K562 (cell line): ENCODE results near the gene PPTC7. TPM values are rescaled to one million over a fixed set of nuclear protein-coding genes. Genes with fewer than 3 reads are reported as not detected.
"Not testable (repeated sequence)": the region's sequence is repeated elsewhere in the genome, so short reads cannot be mapped to it uniquely, and the experiment has no call there.

Source experiments
- ATAC-seq: fragments of 200-7000 bp; cut with Tn5 transposase; 3 replicates; pipeline ENCODE4 v1.9.1; 2020; ENCODE audit warnings: moderate library complexity
- BruUV-seq: library from RNA; stranded (reverse); fragments of 400-500 nt; replicated peaks from 2 replicates; lab custom pipeline; 2021; lab: Mats Ljungman, UMichigan
- CTCF ChIA-PET: fragments of 300-600 bp; formaldehyde crosslinking; extraction: SDS; loops from one replicate; lab custom pipeline; 2021; ENCODE audit warnings: low intra/inter-chr PET ratio; lab: Yijun Ruan, JAX
- POLR2A ChIA-PET: fragments of 300-600, 350-650 bp; sonication (Branson Sonifier 250); formaldehyde crosslinking; extraction: SDS; loops from one replicate; lab custom pipeline; 2021; ENCODE audit warnings: antibody characterized with exemption, inconsistent platforms; lab: Yijun Ruan, JAX
- DNase-seq, 4 experiments: peaks; one replicate each; pipeline versions ENCODE4 v3.0.0 to v3.0.0-alpha.2; 2011 to 2018; ENCODE audit warnings: low spot score in 3 of 4, mixed read lengths in 3 of 4; ENCODE audit errors: extremely low read depth in 1 of 4
- FAIRE-seq: peaks from 2 replicates; lab custom pipeline; 2011; peaks lifted over from hg19 to GRCh38; lab: Jason Lieb, UNC
- H2AFZ ChIP-seq: 2 replicates; pipeline ENCODE4 v1.6.0; 2011; ENCODE audit warnings: low read depth, low read length, control low read depth, inconsistent platforms
- H3K27ac ChIP-seq: fragments of 200-600 bp; 3 replicates; pipeline ENCODE4 v1.8.0; 2011; ENCODE audit warnings: low read depth, mild to moderate bottlenecking, control low read depth, inconsistent platforms, low read length, moderate library complexity, mixed read lengths; ENCODE audit errors: extremely low read depth
- H3K27me3 ChIP-seq, 2 experiments: fragments of 300-600 bp in 1 of 2; 2 replicates in 1 of 2; 3 replicates in 1 of 2; pipeline versions ENCODE4 v1.6.0 to v1.8.0; 2011; ENCODE audit warnings: inconsistent platforms in 2 of 2, low read length in 2 of 2, mild to moderate bottlenecking in 1 of 2, mixed read lengths in 1 of 2, moderate library complexity in 1 of 2; ENCODE audit not compliant: control insufficient read depth in 2 of 2, insufficient read depth in 2 of 2
- H3K36me3 ChIP-seq: fragments of 300-600 bp; 3 replicates; pipeline ENCODE4 v1.8.0; 2011; ENCODE audit warnings: mild to moderate bottlenecking, low read length, inconsistent platforms; ENCODE audit not compliant: control insufficient read depth, insufficient read depth
- H3K4me1 ChIP-seq, 2 experiments: fragments of 200-600 bp in 1 of 2; replicated peaks in 1 of 2; 2 replicates in 1 of 2; 3 replicates in 1 of 2; pipeline versions ENCODE4 v1.5.1 to v1.8.0; 2011; ENCODE audit warnings: inconsistent platforms in 2 of 2, low read length in 2 of 2, mild to moderate bottlenecking in 1 of 2, mixed read lengths in 1 of 2, moderate library complexity in 1 of 2; ENCODE audit not compliant: control insufficient read depth in 2 of 2, insufficient read depth in 2 of 2
- H3K4me2 ChIP-seq: 2 replicates; pipeline ENCODE4 v1.6.1; 2011; ENCODE audit warnings: low read length, control low read depth, inconsistent platforms, mixed read lengths; ENCODE audit not compliant: insufficient read depth
- H3K4me3 ChIP-seq: fragments of 200-600 bp; sonication (generic), shearing (Covaris generic); 2 replicates; pipeline ENCODE4 v1.5.1; 2016; ENCODE audit warnings: control low read depth, inconsistent platforms
- H3K79me2 ChIP-seq: fragments of 200-600 bp; 3 replicates; pipeline ENCODE4 v1.8.0; 2011; ENCODE audit warnings: low read length, inconsistent platforms; ENCODE audit not compliant: control insufficient read depth, insufficient read depth
- H3K9ac ChIP-seq, 2 experiments: 2 replicates each; pipeline versions ENCODE4 v1.6.0 to v1.6.1; 2011; ENCODE audit warnings: low read depth in 2 of 2, low read length in 2 of 2, control low read depth in 1 of 2, inconsistent platforms in 1 of 2, mild to moderate bottlenecking in 1 of 2, mixed read lengths in 1 of 2; ENCODE audit not compliant: insufficient read depth in 1 of 2
- H3K9me1 ChIP-seq: one replicate; pipeline ENCODE4 v1.6.0; 2011; ENCODE audit warnings: inconsistent platforms, mild to moderate bottlenecking, low read length, moderate library complexity; ENCODE audit not compliant: control insufficient read depth, insufficient read depth
- H3K9me3 ChIP-seq: replicated peaks from 2 replicates; pipeline ENCODE4 v1.5.1; 2011; ENCODE audit warnings: low read depth, low read length, inconsistent platforms; ENCODE audit not compliant: control insufficient read depth, insufficient read depth
- H4K20me1 ChIP-seq: replicated peaks from 2 replicates; pipeline ENCODE4 v1.6.1; 2011; ENCODE audit warnings: low read length, inconsistent platforms, mixed read lengths; ENCODE audit not compliant: control insufficient read depth, insufficient read depth
- CBX3 ChIP-seq, 2 experiments: IDR thresholded peaks; 1 replicate in 1 of 2; 2 replicates in 1 of 2; pipeline ENCODE4 v1.6.1; 2012; ENCODE audit warnings: inconsistent platforms in 2 of 2, low read length in 2 of 2, borderline replicate concordance in 1 of 2, control low read depth in 1 of 2
- NFE2L1 ChIP-seq: fragments of 450-650 bp; IDR thresholded peaks from 2 replicates; pipeline ENCODE4 v1.6.1; 2016; ENCODE audit warnings: missing genetic modification characterization, low read depth, mild to moderate bottlenecking, missing compliant biosample characterization, moderate library complexity, borderline replicate concordance
- RB1 ChIP-seq: fragments of 450-650 bp; IDR thresholded peaks from 2 replicates; pipeline ENCODE4 v1.6.1; 2017; ENCODE audit warnings: low read depth, mild to moderate bottlenecking
- SPI1 ChIP-seq: IDR thresholded peaks from 2 replicates; pipeline ENCODE4 v1.6.1; 2011; ENCODE audit warnings: low read depth, low read length, control low read depth, borderline replicate concordance
- TBP ChIP-seq: optimal IDR thresholded peaks from 2 replicates; pipeline ENCODE3; 2011; ENCODE audit warnings: low read depth, low read length, improper control_type of control experiment
- WGBS: fragments of 100-300 bp; shearing (Covaris generic); methylation state at CpG from one replicate; pipeline ENCODE4 v1.1.6; 2016; ENCODE audit warnings: low coverage, mixed read lengths; ENCODE audit not compliant: insufficient coverage; ENCODE audit errors: missing lambda C conversion rate; 5-methylcytosine and 5-hydroxymethylcytosine counted together
- in situ Hi-C: fragments of 300-500 bp; cut with MboI; formaldehyde crosslinking; loops from 4 replicates; pipeline ENCODE4 v1.15.0; 2018; ENCODE audit warnings: inconsistent platforms, mixed read lengths
- intact Hi-C: fragments of 100-400 bp; cut with micrococcal nuclease; formaldehyde crosslinking; loops from 2 replicates; pipeline ENCODE4 v1.14.2; 2022
- polyA plus RNA-seq, 8 experiments: library from polyadenylated mRNA; depleted of rRNA in 4 of 8; stranded (reverse) in 5 of 8; unstranded in 3 of 8; fragments of >200 nt; fragmentation: Nextera tagmentation in 2 of 8; fragmentation: Illumina TruSeq in 1 of 8; extraction: Ambion mirVana in 2 of 8; extraction: Trizol in 1 of 8; gene quantifications; 2 replicates each; pipeline versions ENCODE4 v1.2.1 to v1.2.3, GENCODE V29; 2011 to 2014; ENCODE audit warnings: inconsistent platforms in 1 of 8, missing spikeins in 1 of 8
- total RNA-seq, 7 experiments: library from RNA; depleted of rRNA in 6 of 7; stranded (reverse); fragments of >200 nt in 6 of 7; fragmentation: Illumina TruSeq in 2 of 7; extraction: Trizol in 2 of 7; gene quantifications; 2 replicates each; pipeline versions ENCODE4 v1.2.1 to v1.2.3, GENCODE V29; 2011 to 2021; ENCODE audit warnings: low replicate concordance in 1 of 7

PPTC7 gene
- total and polyA plus RNA-seq, 9 of the 15 experiments (the other 6 are each of a cell fraction or from before 2014, with no cell fraction given), result 2.6 to 23.1 (median 11.9) TPM

- BruUV-seq, H3K27me3 ChIP-seq, FAIRE-seq, H3K9me1 ChIP-seq, H4K20me1 ChIP-seq, H2AFZ ChIP-seq, DNase-seq, H3K4me1 ChIP-seq, H3K4me2 ChIP-seq, H3K9ac ChIP-seq, intact Hi-C loops, H3K36me3 ChIP-seq, H3K27ac ChIP-seq, in situ Hi-C loops, CTCF ChIA-PET, H3K9me3 ChIP-seq, H3K4me3 ChIP-seq: not testable (repeated sequence)
- POLR2A ChIA-PET, result interaction anchor here (0.7 to 1.4 kb wide), 2 partner anchors 13 to 59 kb away, joined by 3 to 6 read pairs; no protein-coding TSS in a partner anchor
- peak; percentile 34; the same call in 1 of the 3 replicates for ATAC-seq
- WGBS, result 71% methylated on average over 4 of the region's 5 CpGs
- TF ChIP-seq TBP, result peak; percentile 57
- TF ChIP-seq SPI1, result peak; percentile 90
- H3K79me2 ChIP-seq, result peaks cover 97% of the 10 kb centered on the region
Observed at GRCh38 chr12:110562386-110562785, 20.7 kb downstream of the PPTC7 start.

GRCh38 chr12:110561471-110562201 lies 21.5 kb downstream of the PPTC7 start:
- POLR2A ChIA-PET, result interaction anchor here (1.4 kb wide), 1 partner anchor 14 kb away, joined by 6 read pairs; no protein-coding TSS in a partner anchor

More at GRCh38 chr12:110561471-110562201, 21.5 kb downstream of the PPTC7 start:
- Histone ChIP-seq H3K9me1 (no peaks in the 10 kb centered on the region), H3K4me3 (no peak overlapping the region), H3K4me2 (no peak overlapping the region), H3K27ac (no peak overlapping the region), H3K36me3 (peaks cover 5% of the 10 kb centered on the region; the same call in 1 of the 3 replicates), H2AFZ (no peak overlapping the region), H3K27me3 (no peaks in the 10 kb centered on the region), H3K9ac (no peak overlapping the region), H3K9me3 (no peaks in the 10 kb centered on the region), H3K4me1 (peaks cover 3 to 7% of the 10 kb centered on the region in 2 experiments; a peak in 3 of 5 replicates), H3K79me2 (peaks cover 97% of the 10 kb centered on the region), H4K20me1 (0 out of 2 replicates have a peak, but pooled peaks cover 8% of the 10 kb centered on the region)
- DNase-seq, result no peak
- in situ Hi-C loops (no loop called here), intact Hi-C loops (no loop called here)
- no TSS peak for BruUV-seq
- 95% methylated on average over 15 of the region's 15 CpGs for WGBS
- TF ChIP-seq CBX3 (IDR thresholded peaks at IDR 0.05; ENCODE audit: borderline replicate concordance in 1 of 2, low read length in 2 of 2), result no peak
- TF ChIP-seq RB1, result no peak
- TF ChIP-seq NFE2L1 (tag), result no peak
- CTCF ChIA-PET, result no interaction called here
- no peak for FAIRE-seq
- no peak for ATAC-seq
